ENCODE data around the gene GJC2.

Gene GJC2

GRCh38 chr1:228154670-228155571 lies 5.2 kb downstream of the GJC2 start:
- DNase-seq (ENCODE audit: insufficient read length, low spot score) (no peak), FAIRE-seq (no peak)
- TF ChIP-seq CTCF (IDR thresholded peaks at IDR 0.05; ENCODE audit: insufficient read depth, missing control alignments): no peak

GRCh38 chr1:228155596-228156514 lies 6.1 kb downstream of the GJC2 start:
- FAIRE-seq: no peak
- no peak for DNase-seq (ENCODE audit: insufficient read length, low spot score)
- no peak for TF ChIP-seq CTCF (IDR thresholded peaks at IDR 0.05; ENCODE audit: insufficient read depth, missing control alignments)

GRCh38 chr1:228156515-228156881 lies 6.8 kb downstream of the GJC2 start:
- no peak for FAIRE-seq
- TF ChIP-seq CTCF (IDR thresholded peaks at IDR 0.05; ENCODE audit: insufficient read depth, missing control alignments): no peak

GRCh38 chr1:228156941-228157728 lies 7.4 kb downstream of the GJC2 start:
- FAIRE-seq: no peak
- DNase-seq (ENCODE audit: insufficient read length, low spot score): no peak
- no peak for TF ChIP-seq CTCF (IDR thresholded peaks at IDR 0.05; ENCODE audit: insufficient read depth, missing control alignments)

More at GRCh38 chr1:228156515-228156881, 6.8 kb downstream of the GJC2 start:
- no peak for DNase-seq (ENCODE audit: insufficient read length, low spot score)

GRCh38 chr1:228157729-228158126 lies 8.0 kb downstream of the GJC2 start:
- DNase-seq (ENCODE audit: insufficient read length, low spot score): no peak
- no peak for FAIRE-seq
- TF ChIP-seq CTCF (IDR thresholded peaks at IDR 0.05; ENCODE audit: insufficient read depth, missing control alignments): no peak

- FAIRE-seq: no peak
- DNase-seq (ENCODE audit: insufficient read length, low spot score): no peak
- no peak for TF ChIP-seq CTCF (IDR thresholded peaks at IDR 0.05; ENCODE audit: insufficient read depth, missing control alignments)
Measured at GRCh38 chr1:228158151-228159007, 8.6 kb downstream of the GJC2 start.

Data from D721Med (cell line).